HG02852 (cell line): Measurements from ENCODE around the gene APCDD1.
"Not testable (repeated sequence)": the region's sequence is repeated elsewhere in the genome, so short reads cannot be mapped to it uniquely, and the experiment has no call there.

ENCODE experiments used
- ATAC-seq: cut with Tn5 transposase; IDR thresholded peaks from one replicate; pipeline ENCODE4 v1.9.1; 2021; ENCODE audit warnings: mild to moderate bottlenecking, moderate library complexity; ENCODE audit not compliant: unreplicated experiment

The APCDD1 gene

GRCh38 chr18:10487154-10487553, 32.7 kb downstream of the APCDD1 start:
- no peak for ATAC-seq

- no peak for ATAC-seq
These were observed 33.6 kb downstream of the APCDD1 start for GRCh38 chr18:10488017-10488416.

DNA sequence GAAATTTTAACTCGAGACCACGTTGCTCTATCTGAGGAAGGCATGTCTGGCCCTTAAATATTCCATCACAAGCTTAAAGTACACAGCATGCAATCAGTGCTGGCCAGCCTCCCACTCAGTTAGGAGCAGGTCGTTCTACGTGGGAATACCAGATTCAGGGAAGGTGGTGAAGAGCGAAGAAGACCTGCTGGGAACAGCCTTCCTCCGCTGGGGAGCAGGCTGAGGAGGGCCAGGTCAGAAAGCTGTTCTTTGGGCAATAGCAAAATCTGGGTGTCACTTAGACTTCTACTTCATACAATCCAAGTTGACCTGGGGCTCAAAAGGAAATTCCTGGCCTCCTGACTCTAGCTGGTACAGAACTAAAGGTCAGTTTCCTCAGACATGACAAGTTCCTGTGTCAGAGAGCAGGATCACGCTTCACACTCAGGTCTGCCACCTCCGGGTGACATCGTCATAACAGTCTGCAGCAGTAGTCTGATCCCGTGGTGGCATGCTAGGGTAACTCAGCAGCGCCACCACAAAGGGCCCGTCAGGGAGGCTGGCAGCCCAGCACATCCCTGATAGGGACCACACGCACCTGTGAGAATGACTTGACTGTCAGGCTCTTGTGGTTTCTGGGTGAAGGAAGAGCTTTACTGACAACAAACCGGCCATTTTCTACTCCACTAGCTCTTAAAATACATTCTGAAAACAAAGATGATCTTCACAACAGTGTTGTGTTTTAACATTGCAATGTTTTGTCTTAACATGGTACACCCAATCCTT, 36.1 kb downstream of the APCDD1 start:
- ATAC-seq: no peak

DNA sequence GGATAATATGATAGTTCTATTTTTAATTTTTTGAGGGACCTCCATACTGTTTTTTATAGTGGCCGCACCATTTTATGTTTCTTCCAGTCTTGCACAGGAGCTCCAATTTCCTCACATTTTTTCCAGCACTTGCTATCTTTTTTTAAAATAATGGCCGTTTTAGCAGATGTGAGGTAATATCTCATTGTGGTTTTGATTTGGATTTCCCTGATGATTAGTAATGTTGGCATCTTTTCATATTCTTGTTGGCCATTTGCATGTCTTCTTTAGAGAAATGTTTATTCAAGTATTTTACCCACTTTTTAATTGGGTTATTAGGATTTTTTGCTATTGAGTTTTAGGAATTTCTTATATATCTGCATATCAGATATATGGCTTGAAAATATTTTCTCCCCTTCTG, 41.5 kb downstream of the APCDD1 start:
- no peak for ATAC-seq

DNA sequence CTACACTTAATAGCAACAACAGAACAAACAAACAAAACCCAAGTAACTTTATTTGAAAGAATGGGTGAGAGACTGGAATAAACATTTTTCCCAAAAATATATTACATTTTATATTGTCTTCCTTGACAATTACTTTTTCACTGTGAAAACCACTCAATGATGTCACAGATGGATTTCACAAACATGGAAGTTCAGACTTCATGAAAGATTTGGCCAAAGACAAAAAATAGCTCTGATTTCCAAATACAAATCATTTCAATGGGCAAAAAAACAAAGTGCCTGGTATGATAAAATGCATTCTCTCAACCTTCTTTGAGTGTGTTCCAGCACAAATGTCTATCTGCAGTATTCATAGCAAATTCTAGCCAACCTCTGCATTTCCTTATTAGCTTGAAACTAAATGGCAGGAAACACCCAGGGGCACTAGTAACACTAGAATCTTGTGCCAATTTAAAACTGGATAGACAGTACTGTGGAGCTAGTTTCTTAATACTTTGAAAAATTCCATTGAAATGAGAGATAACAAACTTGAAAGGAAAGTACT, 42.8 kb downstream of the APCDD1 start:
- no peak for ATAC-seq

DNA sequence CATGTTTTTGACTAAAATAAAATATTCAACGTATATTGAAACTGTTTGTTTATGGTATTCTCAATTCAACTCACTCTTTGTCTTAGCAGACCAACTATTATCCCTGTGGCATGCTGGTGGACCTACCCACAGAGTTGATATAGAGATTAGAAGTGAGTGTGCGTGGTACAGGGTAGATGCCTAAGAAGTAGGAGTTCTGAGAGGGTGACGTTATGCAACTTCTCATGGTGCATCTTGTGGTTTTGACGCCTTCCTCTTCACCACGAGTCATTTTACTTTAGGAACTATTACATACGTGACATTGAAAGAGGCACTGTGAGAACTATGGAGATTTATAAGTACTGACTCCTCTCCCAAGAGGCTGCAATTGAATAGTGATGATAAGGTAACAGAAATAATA, 44.8 kb downstream of the APCDD1 start:
- no peak for ATAC-seq

DNA sequence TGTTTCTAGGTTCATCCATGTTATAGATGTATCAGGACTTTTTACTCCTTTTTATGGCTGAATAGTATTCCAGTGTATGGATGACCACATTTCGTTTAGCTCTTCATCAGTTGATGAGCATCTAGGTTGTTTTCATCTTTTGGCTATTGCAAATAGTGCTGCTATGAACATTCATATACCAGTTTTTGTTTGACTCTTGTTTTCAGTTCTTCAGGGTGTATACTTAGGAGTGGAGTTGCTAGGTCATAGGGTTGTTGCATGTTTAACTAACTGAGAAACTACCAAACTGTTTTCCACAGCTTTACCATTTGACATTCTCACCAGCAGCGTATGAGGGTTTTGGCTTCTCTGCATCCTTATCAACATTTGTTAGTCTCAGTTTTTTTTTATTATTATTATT, 45.6 kb downstream of the APCDD1 start:
- ATAC-seq: no peak

DNA sequence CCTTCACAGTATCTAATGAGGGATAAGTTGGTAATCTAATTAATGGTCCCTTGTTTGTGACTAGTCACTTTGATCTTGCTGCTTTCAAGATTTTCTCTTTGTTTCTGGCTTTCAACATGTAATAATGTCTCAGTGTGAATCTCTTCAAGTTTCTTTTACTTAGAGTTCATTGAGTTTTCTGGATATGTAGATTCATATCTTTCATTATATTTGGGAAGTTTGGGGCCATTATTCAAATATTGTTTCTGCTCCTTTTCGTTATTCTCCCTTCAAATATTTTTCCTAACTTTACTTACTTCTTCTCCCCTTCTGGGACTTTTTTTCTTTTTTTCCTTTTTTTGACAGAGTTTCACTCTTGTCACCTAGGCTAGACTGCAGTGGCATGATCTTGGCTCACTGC, 50.3 kb downstream of the APCDD1 start:
- no peak for ATAC-seq

DNA sequence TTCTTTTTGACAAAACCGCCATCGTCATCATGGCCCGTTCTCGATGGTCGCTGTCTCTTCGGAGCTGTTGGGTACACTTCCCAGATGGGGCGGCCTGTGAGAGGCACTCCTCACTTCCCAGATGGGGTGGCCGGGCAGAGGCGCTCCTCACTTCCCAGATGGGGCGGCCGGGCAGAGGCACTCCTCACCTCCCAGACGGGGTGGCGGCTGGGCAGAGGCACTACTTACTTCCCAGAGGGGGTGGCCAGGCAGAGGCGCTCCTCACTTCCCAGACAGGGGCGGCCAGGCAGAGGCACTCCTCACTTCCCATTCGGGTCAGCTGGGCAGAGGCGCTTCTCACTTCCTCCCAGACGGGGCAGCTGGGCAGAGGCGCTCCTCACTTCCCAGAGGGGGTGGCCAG, 51.5 kb downstream of the APCDD1 start:
- not testable (repeated sequence) for ATAC-seq

DNA sequence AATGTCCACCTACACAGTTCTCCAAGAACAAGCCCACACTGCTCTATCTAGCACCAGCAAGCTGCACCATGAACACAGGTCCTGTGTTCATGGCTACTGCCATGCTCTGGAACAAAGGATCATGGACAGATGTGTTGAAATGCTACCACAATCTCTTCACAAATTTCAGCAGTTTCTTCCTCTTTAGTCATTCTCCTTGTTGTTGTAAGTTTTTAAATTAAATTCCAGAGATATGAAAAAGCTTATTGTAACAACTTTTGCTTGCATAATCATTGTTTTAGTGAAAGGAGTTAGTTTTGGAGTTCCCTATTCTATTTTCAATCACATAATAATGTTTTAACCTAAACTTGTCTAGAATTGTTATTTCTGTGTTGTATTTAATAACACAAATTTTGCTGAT, 54.2 kb downstream of the APCDD1 start:
- ATAC-seq: no peak

- ATAC-seq: no peak
These were observed 56.8 kb downstream of the APCDD1 start for GRCh38 chr18:10511236-10511635.

DNA sequence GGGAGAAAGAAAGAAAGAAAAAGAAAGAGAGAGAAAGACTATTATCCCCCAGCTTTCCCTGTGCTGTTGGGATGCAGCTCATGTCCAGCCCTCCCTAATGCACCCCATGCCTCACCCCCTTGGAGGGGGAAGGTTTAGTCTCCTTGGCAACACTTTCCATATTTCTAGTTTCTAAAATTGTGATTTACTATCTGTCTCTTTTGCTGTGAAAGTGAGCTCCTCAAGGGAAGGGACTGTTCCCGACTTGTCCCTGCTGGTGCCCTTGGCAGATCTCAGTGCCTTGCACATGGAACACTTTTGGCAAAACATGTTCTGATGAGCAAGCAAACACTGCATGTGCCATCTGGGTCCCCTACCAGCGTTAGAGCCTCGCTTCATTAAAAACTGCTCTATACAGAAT, 59.6 kb downstream of the APCDD1 start:
- ATAC-seq: no peak

- no peak for ATAC-seq
These were observed 60.2 kb downstream of the APCDD1 start for GRCh38 chr18:10514601-10515000.

GRCh38 chr18:10515456-10515855, 61.0 kb downstream of the APCDD1 start:
- ATAC-seq: no peak

DNA sequence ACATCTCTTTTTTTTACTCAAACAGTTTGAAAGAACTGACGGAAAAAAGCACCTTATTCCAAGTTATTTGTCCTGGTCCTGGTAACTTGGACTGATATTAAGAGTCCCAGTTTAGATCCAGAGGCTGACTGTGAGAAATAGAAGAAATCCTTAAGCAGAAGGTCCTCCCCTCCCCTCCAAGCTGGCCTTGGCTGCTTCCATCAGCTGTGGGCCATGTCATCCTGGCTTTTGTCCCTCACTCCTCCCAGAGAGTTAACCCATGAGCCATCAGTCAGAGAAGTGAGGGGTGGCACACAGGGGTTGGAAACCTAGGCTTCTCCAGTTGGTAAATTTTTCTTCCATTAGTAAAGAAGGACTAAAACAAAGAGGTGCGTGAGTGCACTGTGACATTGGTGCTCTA, 61.6 kb downstream of the APCDD1 start:
- ATAC-seq: no peak

DNA sequence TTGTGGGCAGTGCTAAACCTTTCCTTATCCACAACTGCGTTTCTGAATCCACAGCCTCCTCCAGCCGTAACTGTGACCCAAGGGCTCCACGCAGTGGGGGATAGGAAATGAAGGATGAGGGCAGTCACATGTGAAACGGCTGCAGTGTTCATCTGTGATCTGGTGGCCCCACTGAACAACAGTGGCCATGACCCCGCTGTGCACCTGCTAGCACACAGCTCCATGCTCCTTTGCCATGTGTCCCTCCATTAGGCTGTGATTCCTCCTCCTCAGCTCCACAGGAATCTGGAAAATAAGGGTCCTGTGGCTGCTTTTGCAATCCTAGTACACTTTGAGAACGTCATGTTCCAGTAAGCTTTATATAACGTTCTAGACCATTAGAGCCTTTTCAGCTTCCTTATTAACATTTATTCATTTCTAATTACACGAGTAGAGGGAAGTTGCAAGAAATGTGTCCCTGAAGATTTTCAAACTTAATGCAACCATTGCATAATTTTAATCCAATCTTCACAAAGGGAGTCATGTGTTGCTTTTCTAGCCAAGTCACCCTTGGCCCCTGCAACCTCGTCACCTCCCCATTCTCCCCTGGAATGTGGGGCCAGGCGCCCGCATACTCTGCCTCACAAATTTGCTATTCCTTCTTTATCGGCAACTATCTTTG, 64.3 kb downstream of the APCDD1 start:
- ATAC-seq: no peak

DNA sequence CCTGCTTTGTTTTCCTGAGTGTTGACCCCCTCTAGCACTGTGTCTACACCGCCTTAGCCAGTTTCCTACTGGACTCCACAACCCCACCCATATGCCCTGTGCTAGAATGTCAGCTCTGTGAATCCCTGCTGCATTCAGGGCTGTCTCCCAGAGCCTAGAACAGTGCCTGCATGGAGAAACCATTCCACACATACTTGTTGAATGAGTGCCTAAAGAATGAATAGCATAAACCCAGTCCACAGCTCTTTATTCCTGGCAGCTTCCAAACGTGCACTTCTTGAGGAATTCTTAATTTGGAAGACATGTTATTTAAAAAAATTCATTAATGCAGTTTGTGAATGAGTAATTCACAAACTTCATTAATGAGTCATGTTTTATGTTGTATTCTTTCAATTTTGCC, 64.9 kb downstream of the APCDD1 start:
- ATAC-seq: no peak

- peak; percentile 86 for ATAC-seq
These were observed 65.8 kb downstream of the APCDD1 start for GRCh38 chr18:10519999-10520935.

DNA sequence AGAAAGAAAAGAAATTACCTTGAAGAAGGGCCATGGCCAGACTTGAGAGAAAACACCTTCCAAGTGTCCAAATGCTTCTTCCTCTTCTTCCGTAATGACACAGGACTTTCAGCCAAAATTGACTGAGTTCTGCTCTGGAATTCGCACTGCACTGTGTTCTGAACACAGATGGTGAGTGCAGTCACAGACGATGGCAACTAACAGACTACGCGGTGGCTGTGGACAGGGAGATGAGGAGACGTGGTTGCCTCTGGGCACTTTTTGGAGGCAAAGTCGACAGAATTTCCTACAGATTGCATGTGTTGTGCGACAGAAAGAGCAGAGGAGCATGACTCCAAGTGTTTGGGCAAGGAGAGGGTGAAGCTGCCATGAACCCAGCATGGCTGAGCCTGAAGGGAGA, 67.1 kb downstream of the APCDD1 start:
- ATAC-seq: no peak

DNA sequence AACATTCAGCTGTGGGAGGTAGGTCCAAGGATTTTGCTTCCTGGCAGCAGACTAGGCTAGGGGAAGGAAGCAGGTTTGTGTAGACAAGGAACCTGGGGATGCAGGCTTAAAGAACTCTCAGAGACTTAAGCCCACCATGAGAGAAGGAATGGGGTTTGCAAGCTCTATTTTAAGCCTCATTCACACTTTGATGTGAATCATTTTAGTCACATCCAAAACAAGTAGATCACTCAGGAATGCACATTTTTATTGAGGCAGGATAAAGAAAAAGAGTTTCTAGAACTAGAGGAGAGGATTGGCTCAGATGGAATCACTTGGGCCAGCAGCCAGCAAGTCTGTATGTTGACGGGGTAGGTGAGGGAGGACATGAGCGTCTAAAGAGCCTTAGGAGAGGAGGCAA, 68.1 kb downstream of the APCDD1 start:
- ATAC-seq: no peak

GRCh38 chr18:10523544-10523943, 69.1 kb downstream of the APCDD1 start:
- ATAC-seq: no peak
